D721Med (cell line): ENCODE data around the gene IPO4.

Experiments
- DNase-seq: peaks from one replicate; pipeline ENCODE4 v3.0.0; 2011; ENCODE audit warnings: low spot score; ENCODE audit not compliant: insufficient read length
- FAIRE-seq: peaks from 2 replicates; lab custom pipeline; 2011; peaks lifted over from hg19 to GRCh38; lab: Jason Lieb, UNC
- CTCF ChIP-seq: IDR thresholded peaks from 2 replicates; pipeline ENCODE4 v1.5.1; 2012; ENCODE audit warnings: mild to moderate bottlenecking, control low read depth; ENCODE audit not compliant: insufficient read depth; ENCODE audit errors: missing control alignments

The IPO4 gene

GRCh38 chr14:24185026-24185425 lies 3.6 kb downstream of the IPO4 start:
- no peak for TF ChIP-seq CTCF
- DNase-seq, result no peak

GRCh38 chr14:24184104-24184970 lies 4.3 kb downstream of the IPO4 start:
- no peak for TF ChIP-seq CTCF
- no peak for FAIRE-seq
- DNase-seq, result no peak

More at GRCh38 chr14:24185026-24185425, 3.6 kb downstream of the IPO4 start:
- FAIRE-seq, result no peak

- no peak for FAIRE-seq
- no peak for DNase-seq
- TF ChIP-seq CTCF, result no peak
Observed at GRCh38 chr14:24183014-24183481, 5.6 kb downstream of the IPO4 start.

- DNase-seq, result no peak
- FAIRE-seq, result no peak
Observed at GRCh38 chr14:24182110-24182882, 6.3 kb downstream of the IPO4 start.

GRCh38 chr14:24181371-24182077 lies 7.1 kb downstream of the IPO4 start:
- no peak for FAIRE-seq
- DNase-seq, result no peak
- no peak for TF ChIP-seq CTCF

More at GRCh38 chr14:24182110-24182882, 6.3 kb downstream of the IPO4 start:
- no peak for TF ChIP-seq CTCF

- DNase-seq, result no peak
- FAIRE-seq, result no peak
- no peak for TF ChIP-seq CTCF
Observed at GRCh38 chr14:24179961-24180796, 8.4 kb downstream of the IPO4 start.
